ENCODE measurements around the gene NTN4.
A peak's percentile ranks its signal among the peaks of the same experiment; 100 is the strongest.

NTN4 gene

GRCh38 chr12:95651681-95652080 lies 138.9 kb downstream of the NTN4 start:
- Mint-ChIP-seq H3K27me3 (ENCODE audit: low read depth, poor library complexity) (peaks cover 6% of the 10 kb centered on the region), H3K4me3 (no peak overlapping the region), H3K36me3 (ENCODE audit: low read depth) (no peaks in the 10 kb centered on the region), H3K9me3 (no peaks in the 10 kb centered on the region), H3K4me1 (peaks cover 20% of the 10 kb centered on the region), H3K27ac (no peak overlapping the region)
- TF ChIP-seq, protein P1, sequence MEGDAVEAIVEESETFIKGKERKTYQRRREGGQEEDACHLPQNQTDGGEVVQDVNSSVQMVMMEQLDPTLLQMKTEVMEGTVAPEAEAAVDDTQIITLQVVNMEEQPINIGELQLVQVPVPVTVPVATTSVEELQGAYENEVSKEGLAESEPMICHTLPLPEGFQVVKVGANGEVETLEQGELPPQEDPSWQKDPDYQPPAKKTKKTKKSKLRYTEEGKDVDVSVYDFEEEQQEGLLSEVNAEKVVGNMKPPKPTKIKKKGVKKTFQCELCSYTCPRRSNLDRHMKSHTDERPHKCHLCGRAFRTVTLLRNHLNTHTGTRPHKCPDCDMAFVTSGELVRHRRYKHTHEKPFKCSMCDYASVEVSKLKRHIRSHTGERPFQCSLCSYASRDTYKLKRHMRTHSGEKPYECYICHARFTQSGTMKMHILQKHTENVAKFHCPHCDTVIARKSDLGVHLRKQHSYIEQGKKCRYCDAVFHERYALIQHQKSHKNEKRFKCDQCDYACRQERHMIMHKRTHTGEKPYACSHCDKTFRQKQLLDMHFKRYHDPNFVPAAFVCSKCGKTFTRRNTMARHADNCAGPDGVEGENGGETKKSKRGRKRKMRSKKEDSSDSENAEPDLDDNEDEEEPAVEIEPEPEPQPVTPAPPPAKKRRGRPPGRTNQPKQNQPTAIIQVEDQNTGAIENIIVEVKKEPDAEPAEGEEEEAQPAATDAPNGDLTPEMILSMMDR (IDR thresholded peaks at IDR 0.05) = no peak
- DNase-seq = no peak

DNA sequence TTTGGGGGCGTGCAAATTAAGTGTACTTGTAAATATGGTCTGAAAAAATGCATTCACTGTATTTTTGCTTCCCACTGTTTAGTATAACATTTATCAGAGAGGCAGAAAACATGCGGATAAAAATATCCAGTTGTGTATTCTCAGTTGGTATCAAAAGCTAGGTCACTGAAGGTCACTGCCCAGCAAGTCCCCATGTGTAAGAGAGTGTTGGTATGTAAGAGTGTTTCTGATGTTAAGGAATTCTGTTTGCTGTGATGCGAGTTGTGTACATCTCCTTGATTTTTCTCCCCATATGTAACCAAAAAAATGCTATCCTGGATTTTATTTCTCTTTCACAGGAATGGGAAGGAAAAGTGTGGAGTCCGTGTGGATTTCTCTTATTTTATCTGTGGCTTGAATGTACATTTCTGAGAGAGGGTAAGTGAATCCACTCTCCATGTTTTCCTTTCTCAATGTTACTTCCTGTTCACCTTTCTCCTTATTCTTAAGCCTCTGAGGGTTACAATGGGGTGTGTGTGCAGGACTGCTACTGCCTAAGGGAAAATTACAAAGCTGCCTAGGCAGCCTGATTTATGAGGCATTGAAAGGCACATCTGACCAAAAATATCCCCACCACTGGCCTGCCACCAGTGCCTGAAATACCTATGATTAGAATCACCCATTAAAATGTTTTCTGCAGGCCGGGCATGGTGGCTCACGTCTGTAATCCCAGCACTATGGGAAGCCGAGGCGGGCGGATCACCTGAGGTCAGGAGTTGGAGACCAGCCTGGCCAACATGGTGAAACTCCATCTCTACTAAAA lies 141.4 kb downstream of the NTN4 start:
- H3K27me3 Mint-ChIP-seq (ENCODE audit: low read depth, poor library complexity) = peaks cover 5% of the 10 kb centered on the region
- no peak overlapping the region for H3K27ac Mint-ChIP-seq
- H3K9me3 Mint-ChIP-seq = no peaks in the 10 kb centered on the region
- TF ChIP-seq, protein P1 (IDR thresholded peaks at IDR 0.05) = no peak
- no peak overlapping the region for H3K4me3 Mint-ChIP-seq
- H3K36me3 Mint-ChIP-seq (ENCODE audit: low read depth) = no peaks in the 10 kb centered on the region
- peaks cover 31% of the 10 kb centered on the region for H3K4me1 Mint-ChIP-seq
- DNase-seq = no peak

- H3K27ac Mint-ChIP-seq = peak overlapping the region; percentile 29
- peaks cover 31% of the 10 kb centered on the region for H3K4me1 Mint-ChIP-seq
- peak; percentile 18 for DNase-seq
- no peaks in the 10 kb centered on the region for H3K9me3 Mint-ChIP-seq
- no peaks in the 10 kb centered on the region for H3K36me3 Mint-ChIP-seq (ENCODE audit: low read depth)
- no peak overlapping the region for H3K4me3 Mint-ChIP-seq
- H3K27me3 Mint-ChIP-seq (ENCODE audit: low read depth, poor library complexity) = peaks cover 10% of the 10 kb centered on the region
- TF ChIP-seq, protein P1 (IDR thresholded peaks at IDR 0.05) = no peak
Observed at GRCh38 chr12:95646781-95647190, 143.8 kb downstream of the NTN4 start.

- peaks cover 10% of the 10 kb centered on the region for H3K27me3 Mint-ChIP-seq (ENCODE audit: low read depth, poor library complexity)
- H3K4me3 Mint-ChIP-seq = no peak overlapping the region
- no peak overlapping the region for H3K27ac Mint-ChIP-seq
- H3K4me1 Mint-ChIP-seq = peaks cover 24% of the 10 kb centered on the region
- TF ChIP-seq, protein P1 (IDR thresholded peaks at IDR 0.05) = no peak
- H3K9me3 Mint-ChIP-seq = no peaks in the 10 kb centered on the region
- no peaks in the 10 kb centered on the region for H3K36me3 Mint-ChIP-seq (ENCODE audit: low read depth)
- no peak for DNase-seq
Observed at GRCh38 chr12:95643256-95643655, 147.3 kb downstream of the NTN4 start.

- no peaks in the 10 kb centered on the region for H3K36me3 Mint-ChIP-seq (ENCODE audit: low read depth)
- peaks cover 20% of the 10 kb centered on the region for H3K4me1 Mint-ChIP-seq
- no peak overlapping the region for H3K4me3 Mint-ChIP-seq
- peaks cover 10% of the 10 kb centered on the region for H3K27me3 Mint-ChIP-seq (ENCODE audit: low read depth, poor library complexity)
- TF ChIP-seq, protein P1 (IDR thresholded peaks at IDR 0.05) = no peak
- no peaks in the 10 kb centered on the region for H3K9me3 Mint-ChIP-seq
- H3K27ac Mint-ChIP-seq = no peak overlapping the region
- DNase-seq = no peak
Observed at GRCh38 chr12:95642583-95642982, 148.0 kb downstream of the NTN4 start.
